NOMO-1 (cell line): Measurements from ENCODE around the gene KCND1.

Source experiments
- DNase-seq, 2 experiments: peaks; one replicate each; lab custom pipeline; 2025; ENCODE audit not compliant: unreplicated experiment in 2 of 2; lab: John Stamatoyannopoulos, UW

Gene KCND1

DNA sequence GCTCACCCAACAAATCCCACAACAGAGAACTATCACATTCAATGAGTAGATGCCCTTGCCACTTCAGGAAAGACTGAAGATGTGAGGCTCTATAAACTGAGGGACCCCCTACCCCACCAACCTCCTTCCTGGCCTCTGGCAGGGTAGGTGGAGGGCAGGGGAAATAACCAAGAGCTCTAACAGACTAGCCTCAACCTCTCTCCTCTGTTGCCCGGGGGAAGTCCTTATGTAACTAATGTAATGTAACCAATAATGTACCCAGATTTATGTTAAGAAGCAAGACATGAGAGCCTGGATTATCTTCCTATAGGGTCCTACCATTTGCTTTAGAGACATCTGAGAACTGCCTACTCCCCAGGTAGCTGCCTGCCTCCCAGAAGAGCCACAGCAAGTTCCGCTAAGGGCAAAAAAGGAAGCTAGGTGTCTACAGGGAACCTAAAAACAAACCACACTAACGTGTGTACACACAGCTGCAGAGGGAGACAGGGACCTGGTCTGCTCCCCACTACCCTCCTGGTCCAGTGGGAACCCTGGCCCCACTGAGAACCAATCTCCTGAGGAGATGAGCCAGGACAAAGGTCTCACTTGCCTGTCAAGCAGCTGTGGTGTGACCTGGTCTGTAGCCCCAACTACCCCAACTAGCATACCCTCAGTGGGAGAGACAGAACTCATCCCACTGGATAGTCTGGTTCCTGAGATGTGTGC lies 32.0 kb downstream of the KCND1 start:
- no peak for DNase-seq

DNA sequence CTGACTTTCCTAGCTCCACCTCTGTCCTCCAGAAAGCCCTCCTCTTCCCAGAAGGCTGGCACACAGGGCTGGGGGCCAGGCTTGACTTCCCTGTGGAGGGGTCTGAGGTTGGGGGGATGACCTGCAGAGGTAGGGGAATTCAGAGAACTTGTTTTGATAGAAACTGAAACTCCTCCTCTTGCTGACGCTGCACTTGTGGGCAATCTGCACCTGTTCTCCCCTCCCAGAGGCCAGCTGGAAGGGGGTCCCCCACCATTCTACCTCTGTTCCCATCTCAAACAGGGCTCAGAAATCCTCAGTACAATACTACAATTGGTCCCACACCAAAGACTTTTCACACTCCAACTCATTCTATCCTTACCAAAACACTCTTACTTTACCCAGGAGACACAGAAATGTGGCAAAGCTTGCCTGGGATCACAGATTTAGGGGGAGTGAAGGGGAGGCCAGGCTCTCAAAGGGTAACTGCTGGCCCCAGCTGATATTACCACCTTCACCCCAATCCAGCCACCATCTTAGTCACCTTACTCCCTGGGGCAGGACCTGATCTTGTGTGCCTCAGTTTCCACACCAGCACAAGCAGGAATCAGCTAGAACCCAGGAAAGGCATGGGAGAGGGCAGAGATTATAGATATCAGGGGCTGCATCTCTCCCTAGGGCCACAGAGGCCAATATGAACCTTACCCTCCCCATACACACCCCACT lies 32.8 kb downstream of the KCND1 start:
- no peak for DNase-seq

DNA sequence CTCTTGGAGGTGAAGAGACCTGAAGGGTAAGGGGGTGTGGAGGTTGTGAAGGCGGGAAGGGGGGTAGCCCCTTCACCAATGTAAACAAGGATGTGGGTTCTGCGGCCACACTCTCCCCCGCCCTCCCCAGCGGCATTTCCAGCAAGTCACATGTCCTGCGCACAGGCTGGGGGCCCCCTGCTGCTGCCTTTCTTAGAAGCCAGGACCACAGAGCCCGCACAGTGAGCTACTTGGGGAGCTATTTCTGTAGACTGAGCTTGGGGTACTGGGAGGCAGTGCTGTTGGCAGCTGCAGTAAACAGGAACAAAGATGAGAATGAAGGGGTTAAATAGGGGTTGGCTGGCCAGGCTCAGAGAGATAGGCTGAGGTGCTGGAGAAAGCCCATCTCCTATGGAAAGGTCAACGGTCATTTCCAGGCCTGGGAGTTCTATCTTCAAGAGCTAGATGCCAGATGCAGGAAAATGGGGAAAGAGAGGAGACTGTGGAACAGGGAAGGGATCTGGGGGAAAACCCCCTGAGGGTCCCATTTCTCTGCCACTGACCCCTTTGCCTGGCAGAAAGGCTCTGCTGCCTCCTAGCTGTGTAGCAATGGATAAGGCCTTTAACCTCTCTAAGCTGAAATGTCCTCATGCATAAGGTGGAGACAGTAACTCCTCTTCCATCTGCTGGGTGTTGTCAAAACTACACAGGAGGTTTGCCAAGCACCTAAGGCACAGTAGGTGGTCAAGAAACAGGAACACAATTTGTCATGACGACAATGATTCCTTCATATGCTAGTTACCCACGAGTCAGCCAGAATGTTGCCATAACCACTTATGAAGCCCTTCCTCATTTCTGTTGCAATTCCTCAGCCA lies 34.4 kb downstream of the KCND1 start:
- peak; percentile 60 to 88 for DNase-seq

DNA sequence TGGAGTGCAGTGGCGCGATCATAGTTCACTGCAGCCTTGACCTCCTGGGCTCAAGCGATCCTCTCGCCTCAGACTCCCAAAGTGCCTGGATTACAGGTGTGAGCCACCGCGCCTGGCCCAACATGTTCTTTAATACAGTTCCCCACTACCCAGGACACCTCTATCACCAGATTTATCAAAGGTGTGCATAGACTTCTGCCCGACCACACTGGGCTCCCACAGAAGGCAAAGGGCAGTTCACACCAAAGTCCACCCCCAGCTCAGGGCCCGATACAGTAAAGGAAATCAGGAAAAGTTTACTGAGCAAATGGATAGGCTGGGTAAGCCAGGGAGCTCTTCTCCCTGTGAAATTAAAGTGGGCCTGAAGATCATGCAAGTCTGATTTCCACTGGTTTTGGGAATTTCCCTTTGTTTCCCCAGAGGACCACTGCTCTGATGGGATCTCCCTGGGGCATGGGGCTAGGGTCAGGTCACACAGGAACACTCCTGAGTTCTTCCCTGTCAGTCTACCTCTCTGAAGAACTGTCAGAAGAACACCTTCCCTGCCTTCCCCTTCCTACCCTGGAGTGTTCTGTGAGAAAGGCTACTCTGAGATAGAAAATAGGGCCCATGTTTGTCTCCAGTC lies 35.1 kb downstream of the KCND1 start:
- DNase-seq: no peak

DNA sequence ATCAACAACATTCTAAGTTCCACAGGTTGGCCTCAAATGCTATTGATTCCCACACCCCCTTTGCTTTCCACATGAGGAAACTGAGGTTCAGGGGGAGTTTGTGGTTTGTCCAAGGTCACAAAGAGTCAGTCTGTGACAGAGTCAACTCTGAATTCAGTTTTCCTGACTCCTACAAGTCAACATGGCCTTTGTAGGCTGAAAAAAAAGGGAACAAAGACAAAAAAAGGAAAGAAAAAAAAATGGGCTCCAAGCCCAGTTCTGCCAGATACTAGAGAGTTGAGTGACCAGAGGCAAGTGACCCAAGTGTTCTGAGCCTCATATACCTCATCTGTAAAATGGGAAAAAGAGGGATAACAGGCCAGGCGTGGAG lies 36.4 kb downstream of the KCND1 start:
- DNase-seq: no peak

DNA sequence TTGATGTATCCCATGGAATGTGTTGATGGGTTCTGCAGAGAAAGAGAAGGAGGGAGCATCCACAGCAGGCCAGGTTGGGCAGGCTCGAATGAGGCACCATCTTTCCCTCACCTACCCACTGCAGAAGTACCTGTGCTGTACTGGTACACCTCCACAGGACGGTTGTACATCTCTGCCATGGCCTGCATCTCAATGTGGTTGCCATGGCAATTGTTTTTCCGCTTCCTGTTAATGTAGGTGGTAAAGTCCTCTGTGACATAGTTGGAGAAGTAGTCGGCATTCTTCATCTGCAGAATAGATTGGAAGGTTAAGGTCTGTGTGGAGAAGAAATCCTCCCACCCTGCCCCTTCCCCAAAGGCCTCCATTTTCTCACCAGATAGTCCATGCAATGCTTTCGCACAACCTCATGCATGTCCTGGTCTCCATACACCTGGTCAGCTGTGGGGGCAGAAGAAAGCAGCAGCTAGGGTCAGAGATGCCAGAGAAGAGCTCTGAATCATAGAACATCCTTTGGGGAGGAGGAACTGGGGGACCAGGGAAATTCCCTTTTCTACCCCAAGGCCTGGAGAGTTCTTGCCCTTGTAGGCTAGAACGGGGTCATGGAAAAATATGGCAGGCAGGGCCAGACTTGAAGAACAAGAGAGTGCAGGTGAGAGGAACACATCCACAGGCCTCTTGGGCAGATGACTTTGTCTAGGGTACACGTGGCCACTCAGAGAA lies 36.9 kb downstream of the KCND1 start:
- no peak for DNase-seq

DNA sequence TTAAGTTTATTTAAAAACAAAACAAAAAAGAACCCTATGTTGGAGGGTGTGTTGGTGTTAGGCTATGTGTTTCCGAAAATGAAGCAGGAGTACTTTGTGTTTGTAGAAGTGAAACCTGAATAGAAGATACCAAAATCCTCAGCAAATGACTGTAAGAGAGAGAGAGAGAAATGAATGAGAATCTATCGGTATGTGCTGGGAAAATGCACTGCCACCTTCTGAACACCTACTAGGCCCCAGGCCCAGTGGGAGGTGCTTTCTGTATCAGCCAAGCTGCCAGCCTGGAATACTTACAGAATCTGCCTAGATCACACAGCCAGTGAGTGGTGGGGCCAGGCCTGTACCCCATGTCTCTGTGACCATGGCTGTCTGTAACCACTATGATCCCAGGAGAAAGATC lies 37.9 kb downstream of the KCND1 start:
- no peak for DNase-seq

DNA sequence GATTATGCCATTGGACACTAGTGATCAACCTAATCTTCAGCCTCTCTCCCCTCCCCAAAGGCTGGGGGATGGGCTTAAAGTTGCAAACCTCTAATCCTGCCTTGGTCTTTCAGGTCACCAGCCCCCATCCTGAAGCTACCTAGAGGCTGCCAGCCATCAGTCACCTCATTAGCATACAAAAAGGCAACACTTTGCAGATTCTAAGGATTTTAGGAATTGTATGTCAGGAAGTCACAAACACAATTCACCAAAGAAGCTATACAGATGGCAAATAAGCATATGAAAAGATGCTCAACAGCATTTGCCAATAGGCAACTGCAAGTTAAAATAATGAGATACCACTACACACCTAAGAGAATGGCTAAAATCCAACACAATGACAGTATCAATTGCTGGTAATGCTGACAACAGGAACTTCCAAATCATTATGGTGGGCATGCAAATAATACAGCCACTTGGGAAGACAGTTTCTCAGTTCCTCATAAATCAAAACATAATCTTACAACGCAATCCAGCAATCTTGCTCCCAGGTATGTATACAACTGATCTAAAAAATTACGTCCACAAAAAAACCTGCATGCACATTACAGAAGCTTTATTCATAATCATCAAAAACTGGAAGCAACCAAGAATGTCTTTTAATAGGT lies 43.8 kb downstream of the KCND1 start:
- no peak for DNase-seq

DNA sequence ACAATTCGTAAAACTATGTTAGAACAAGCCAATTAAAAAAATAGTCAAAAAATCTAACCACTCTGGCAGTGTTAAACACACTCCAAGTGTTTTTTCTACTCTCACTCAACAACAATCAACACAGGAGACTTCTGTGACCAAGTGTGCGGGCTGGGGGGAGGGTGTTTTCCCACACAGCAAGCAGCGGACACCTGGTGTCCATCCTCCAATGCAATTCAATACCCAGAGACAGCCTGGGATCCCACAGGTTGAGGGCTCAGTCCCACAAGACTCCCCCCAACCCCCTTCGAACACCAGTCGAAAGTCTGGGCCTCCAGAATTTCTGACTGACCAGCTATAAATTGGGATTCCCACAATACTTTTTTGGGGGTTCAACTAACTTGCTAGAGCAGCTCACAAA lies 44.5 kb downstream of the KCND1 start:
- DNase-seq: no peak

DNA sequence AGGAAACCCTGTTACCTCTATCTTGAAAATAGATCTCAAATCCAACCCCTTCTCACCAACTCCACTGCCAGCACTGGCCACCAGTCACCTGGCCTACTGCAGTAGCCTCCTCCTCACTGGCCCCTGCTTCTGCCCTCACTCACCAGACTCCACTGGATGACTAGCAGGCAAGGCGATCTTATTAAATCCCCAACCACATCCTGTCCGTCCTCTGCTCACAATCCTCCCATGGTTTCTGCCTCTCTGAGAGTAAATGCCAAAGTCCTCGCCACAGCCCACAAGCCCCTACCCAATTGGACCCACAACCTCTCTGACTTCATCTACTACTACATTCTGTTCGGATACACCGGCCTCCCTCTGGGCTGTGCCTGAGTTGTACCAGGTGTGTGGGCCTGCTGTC lies 47.4 kb downstream of the KCND1 start:
- DNase-seq: no peak

DNA sequence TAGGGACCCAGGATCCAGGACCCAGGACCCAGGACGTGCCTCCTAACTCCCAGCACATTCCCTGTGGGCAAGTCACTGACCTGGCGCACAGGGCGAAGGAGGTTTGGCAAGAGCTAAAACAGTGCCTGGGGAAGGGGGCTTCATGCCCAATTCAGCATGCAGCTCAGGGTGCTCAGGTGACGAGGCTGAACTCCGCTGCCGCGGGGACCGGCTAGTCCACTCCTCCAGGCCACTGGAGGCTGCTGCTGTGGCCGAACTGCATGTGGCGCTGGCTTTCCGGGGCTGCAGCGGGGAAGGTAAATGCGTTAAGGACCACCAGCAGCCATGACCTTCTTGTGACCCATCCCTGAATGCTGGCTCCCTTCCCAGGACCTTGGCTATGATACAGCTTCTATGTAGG lies 47.9 kb downstream of the KCND1 start:
- no peak for DNase-seq

DNA sequence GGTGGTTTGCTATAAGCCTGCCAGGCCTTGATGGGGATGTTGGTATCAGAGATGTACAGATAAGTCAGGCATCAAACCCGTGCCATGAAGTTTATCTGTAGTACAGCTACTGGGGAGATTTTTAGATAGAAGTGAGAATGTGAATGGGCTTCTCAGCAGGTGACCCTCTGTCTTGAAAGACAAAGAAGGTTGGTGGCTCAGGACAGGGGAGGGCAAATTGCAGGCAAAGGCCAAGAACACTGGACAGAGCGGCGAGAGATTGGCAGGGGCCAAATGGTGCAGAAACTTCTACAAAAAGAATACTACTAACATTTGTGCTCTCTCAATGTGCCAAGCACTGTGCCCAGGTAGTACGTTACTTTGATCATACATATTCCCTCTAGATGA lies 50.9 kb downstream of the KCND1 start:
- DNase-seq: no peak

DNA sequence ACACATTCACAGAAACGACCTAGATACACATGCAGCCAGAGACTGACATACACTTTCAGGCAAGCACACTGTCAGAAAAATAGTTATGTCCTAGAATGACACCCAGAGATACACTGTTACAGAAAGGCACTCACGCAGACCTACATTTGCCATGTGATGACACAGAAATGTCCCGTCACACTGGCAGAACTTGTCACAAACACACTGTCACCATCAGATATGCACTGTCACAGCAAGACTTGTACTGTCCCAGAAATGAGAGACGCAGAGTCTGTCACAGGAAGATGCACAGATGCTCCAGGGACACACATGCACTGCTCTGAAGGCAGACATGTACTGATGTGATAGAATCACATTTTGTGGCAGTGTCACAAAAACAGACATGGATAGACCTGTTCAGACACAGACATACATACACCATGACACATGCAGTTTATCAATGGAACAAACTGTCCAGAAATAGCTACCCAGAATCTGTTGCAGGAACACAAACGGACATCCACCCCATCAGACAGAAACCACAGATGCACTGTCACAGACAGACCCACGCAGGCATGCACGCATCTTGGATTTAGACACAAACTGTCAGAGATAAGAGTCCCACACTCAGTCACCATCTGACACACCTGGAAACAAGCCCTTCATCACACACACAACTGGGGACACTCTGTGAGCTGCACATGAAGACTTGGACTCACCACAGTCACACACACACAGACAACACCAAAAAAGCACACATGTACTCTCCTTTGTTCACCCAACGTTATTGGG lies 51.5 kb downstream of the KCND1 start:
- DNase-seq: no peak

DNA sequence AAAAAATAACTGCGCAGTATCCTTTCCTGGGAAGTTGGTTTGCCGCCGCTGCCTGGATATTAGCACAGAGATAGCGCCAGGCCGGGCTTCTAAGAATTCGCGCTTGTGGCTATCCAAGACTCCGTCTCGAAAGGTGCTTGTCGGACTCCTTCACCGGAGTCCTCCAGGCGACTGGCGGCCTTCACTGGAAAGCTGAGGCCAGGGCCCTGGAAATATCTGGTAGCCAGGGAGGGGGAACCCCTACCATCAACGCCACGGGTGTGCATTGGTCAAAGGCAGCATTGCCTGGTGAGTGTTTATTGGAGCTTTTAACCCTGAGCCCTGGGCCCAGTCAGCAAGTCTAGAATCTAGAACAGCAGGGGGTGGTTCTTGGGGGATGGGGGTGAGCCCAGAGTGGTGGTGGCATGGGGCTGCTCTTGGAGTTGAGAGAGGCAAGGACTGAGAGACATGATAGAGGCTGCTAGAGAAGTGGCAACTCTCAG lies 52.2 kb downstream of the KCND1 start:
- no peak for DNase-seq

DNA sequence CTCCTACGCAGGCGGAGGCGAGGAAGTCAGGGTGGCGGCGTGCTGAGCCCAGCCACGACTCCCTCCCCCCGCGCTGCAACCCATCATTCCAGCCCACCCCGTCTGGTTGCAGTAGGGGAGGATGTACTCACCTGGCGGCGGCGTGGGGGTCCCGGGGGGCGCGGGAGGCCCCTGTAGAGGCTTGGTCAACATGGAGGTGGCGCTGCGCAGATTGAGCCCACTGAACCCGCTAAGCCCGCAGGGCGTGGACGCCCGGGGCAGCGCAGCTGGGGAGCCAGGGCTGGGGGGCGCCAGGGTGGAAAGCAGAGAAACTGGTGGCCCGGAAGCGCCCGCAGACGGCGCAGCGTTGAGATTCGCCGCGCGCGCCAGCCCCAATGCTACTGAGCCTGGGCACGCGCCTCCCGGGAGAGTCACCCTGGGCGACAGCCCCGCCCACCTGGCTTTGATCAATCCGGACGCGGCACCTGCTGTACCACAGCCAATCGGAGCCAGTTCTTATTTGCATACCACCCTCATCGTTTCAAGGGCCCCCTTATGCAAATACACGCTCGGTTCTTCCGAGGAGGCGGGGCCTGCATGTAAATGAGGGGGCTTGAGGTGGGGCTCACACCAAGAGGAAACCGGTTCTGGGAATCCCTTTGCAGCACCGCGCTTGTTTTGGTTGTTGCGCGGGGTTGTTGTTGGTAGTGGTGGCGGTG lies 52.9 kb downstream of the KCND1 start, which contains the start of gene PIM2:
Gene PIM2, minus strand, starts transcription at position 382 of the 698 bp plus-strand sequence. Its CDS starts 190 bp downstream, at position 192.
- DNase-seq: peak; percentile 87 to 93

DNA sequence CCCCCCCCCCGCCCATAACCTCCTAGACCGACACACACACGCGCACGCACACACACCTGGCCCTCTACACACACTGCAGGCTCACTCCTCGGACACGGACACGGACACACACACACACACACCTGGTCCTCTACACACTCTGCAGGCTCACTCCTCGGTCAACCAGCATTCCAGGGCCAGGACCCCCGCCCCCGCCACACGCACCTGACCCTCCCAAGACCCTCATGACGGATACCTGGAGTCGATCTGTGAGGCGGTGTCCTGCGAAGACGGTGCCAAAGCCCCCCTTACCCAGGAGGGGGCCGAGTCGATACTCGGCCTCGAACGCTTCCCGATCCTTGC lies 53.4 kb downstream of the KCND1 start:
- DNase-seq: no peak

DNA sequence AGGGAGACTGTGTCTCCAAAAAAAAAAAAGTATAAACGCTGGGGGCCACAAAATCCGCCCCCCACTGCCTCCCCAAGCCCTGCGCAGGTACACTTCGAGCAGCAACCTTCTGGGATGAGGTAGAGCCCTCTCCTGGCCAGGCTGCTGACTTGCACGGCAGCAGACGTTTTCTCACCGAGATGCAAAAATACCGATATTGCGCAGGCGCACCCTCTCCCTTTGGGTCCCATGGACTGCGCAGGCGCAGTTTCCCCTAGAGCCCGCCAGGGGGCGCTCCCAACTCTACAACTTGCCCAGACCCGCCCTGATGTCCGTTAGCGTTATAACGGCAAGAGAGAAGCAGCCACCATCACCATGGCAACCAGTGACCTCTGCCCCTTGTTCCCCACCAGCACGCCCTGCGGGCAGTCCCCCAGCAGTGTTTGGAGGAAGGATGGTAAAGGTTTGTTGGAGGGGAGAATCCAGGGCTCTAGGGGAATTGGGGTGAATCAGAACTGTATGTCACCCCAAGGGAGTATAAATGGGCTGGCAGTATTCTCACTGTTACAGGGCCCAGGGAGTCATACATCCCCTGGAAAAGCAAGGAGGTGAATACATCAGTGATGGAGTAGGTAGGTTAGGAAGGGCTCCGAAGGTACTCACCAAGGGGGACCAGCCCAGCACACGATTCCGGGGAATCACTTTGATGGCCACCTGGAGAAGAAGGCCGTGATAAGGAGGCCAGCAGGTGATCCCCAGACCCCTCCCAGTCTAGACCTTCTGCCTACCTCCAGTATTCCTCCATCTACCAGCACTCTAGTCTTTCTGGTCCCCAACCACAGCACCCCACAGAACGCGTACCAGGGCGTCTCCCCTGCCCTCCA lies 54.3 kb downstream of the KCND1 start:
- DNase-seq: peak; percentile 86 to 88
